ENCODE measurements around the gene GSC2.
A peak's percentile ranks its signal among the peaks of the same experiment; 100 is the strongest.

Gene GSC2

DNA sequence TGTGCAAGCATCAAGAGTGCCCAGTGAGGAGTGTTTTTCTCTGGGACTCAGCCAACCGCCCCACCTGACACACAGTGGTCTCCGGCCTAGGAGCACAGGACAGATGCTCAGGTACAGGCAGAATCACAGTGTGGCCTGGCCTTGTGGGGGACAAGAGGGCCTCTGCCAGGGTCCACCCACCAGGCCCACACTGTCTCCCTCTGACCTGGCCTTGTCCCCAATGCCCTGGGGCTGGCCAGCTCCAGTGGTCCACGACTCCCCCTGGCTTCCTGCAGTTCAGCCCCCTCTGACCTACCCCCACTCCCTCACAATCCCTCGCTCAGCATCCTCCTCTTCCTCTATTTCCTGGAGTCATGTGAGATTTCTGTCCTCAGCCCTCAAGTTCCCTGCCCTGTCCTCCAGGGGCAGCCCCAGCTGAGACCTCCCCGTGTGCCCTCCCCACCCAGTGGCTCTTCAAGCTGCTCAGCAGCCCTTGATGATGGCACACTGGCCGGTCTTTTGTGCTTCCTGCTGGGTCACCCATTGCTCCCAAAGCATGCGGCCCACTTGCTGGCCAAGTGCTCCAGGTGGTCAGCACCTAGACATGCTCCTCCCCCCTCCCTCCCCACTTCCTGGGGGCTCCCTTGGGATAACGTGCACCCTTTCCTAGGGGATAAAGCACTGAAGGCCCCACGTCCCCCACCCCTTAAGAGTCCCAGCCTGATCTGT lies 17.2 kb downstream of the GSC2 start:
- DNase-seq, result no peak

DNA sequence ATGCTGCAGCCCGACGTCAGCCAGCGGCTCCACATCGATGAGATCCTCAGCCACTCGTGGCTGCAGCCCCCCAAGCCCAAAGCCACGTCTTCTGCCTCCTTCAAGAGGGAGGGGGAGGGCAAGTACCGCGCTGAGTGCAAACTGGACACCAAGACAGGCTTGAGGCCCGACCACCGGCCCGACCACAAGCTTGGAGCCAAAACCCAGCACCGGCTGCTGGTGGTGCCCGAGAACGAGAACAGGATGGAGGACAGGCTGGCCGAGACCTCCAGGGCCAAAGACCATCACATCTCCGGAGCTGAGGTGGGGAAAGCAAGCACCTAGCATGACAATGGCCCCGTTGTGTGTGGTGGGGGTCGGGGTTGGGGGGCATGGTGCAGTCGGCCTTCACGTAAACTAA lies 17.9 kb downstream of the GSC2 start:
- DNase-seq, result no peak

DNA sequence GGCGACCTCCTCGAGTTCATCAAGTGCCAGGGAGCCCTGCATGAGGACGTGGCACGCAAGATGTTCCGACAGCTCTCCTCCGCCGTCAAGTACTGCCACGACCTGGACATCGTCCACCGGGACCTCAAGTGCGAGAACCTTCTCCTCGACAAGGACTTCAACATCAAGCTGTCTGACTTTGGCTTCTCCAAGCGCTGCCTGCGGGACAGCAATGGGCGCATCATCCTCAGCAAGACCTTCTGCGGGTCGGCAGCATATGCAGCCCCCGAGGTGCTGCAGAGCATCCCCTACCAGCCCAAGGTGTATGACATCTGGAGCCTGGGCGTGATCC lies 18.4 kb downstream of the GSC2 start:
- DNase-seq, result no peak

DNA sequence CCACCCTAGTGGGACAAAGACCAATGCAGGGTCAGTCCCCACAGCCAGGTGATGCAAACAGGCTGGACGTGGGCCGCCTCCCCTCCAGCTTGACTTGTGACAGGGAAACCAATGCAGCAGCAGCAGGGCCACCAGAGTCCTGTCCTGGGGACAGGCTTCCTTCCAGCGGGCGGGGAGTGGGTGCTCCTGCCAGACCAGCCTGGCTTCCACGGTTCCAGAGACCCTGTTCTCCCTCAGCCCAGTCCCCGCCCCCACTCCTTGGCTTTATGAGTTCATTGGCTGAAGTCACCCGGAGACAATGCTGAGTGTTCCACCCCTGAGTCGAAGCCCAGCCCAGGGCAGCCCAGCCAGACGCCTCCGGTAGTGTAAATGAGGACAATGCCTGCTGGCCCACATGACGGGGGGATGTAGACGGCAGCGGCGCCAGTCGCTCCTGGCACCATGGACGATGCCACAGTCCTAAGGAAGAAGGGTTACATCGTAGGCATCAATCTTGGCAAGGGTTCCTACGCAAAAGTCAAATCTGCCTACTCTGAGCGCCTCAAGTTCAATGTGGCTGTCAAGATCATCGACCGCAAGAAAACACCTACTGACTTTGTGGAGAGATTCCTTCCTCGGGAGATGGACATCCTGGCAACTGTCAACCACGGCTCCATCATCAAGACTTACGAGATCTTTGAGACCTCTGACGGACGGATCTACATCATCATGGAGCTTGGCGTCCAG lies 19.0 kb downstream of the GSC2 start, which contains the start of gene TSSK2:
Gene TSSK2, plus strand, starts transcription at position 350 of the 726 bp plus-strand sequence. Its CDS starts 92 bp downstream, at position 442.
- no peak for DNase-seq

DNA sequence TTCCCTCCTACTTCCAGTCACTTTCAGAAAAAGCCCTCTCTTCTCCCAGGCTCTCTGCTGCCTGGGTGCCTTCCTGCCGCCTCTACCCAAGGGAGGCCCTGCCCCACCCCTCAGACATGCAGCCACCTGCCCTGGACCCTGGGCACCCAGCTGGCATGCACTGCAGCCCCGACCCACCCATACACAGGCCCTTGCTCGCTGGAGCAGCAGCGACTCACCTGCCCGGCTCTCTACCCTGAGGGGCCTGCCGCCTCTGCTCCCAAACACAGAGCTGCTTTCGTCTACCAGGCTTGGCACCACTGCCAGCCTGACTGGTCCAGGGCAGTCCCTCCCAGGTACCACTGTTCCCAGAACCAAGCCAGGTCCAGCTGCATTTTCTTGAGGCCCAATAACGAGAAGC lies 20.2 kb downstream of the GSC2 start:
- no peak for DNase-seq

DNA sequence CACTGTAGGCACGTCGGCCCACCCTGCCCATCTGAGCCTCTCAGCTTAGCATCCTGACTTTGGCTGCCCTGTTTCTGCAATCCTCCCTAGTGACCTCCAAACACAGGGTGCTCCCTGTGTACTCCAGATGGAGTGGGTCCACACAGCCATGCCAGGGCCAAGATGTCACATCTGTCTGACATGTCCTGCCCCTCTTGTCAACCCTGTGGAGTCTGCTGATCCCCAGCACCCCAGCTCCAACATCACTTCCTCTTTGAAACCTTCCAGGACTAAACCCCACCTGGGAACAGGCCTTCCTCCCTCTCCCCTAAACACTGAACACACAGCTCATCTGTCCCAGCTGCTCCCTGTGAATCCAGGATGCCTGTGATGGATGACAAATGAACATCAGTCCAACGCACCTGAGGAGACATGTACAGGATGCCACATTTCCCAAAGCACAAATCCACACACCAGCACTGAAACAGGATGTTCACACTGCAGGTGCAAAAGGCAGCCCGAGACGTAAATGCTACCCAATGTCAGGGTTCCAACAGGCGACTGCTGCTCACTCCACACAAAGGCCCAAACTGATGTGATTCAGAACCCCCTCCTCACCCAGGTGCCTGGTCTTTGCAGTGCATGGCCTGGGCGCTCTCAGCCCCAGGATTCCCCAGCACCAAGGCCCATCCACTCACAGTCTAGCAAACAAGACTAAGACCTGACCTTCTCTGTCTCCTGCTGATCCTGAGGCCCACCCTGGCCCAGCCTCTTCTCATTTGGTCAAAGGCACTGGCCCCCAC lies 21.0 kb downstream of the GSC2 start:
- DNase-seq, result no peak

DNA sequence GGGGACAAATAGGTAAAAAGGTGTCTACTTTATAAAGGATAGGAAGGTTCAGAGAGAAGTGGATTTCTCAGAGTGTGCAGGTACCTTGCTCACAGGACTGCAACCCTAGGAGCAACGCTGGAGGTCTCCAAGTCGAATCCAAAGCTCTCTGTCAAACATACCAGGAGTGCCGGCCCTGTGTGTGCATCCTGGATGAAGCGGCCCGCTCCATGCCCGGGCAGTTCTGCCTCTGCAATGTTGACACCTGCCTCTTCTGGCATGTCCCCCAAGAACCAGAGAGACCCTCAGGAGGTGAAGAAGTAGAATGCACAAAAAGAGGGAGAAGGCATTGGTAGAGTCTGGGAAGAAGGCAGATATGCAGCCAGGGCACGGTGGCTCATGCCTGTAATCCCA lies 22.1 kb downstream of the GSC2 start:
- DNase-seq, result no peak

DNA sequence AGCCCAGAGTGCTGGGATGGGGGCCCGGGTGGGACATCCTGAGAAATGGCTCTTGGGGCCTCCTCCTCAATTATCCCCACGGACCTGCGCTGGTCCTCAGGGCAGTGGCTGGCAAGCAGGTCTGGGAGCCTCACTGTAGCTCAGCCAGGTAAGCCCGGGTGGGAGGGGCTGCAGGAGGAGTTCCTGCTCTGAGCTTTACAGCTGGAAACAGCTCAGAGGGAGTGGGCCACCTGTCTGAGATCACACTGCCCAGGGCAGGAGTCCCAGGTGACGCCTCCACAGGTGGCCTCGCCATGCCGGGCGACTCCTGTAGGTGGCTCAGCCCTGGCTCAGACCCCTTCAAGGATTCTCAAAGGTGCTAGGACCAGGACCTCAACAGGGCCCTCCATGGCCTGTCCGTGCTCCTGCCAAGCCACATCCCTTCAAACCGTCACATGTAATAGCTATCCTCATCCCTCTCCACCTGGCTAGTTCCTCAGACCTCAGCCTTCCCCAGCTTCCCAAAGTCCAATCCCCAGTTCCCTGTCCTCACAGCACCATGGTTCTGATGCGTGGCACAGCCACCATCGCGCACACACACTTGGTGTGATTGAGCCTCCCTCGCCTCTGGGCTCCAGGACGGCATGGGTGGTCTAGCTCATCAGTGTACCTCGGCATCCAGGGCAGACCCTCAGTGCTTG lies 22.6 kb downstream of the GSC2 start:
- no peak for DNase-seq

DNA sequence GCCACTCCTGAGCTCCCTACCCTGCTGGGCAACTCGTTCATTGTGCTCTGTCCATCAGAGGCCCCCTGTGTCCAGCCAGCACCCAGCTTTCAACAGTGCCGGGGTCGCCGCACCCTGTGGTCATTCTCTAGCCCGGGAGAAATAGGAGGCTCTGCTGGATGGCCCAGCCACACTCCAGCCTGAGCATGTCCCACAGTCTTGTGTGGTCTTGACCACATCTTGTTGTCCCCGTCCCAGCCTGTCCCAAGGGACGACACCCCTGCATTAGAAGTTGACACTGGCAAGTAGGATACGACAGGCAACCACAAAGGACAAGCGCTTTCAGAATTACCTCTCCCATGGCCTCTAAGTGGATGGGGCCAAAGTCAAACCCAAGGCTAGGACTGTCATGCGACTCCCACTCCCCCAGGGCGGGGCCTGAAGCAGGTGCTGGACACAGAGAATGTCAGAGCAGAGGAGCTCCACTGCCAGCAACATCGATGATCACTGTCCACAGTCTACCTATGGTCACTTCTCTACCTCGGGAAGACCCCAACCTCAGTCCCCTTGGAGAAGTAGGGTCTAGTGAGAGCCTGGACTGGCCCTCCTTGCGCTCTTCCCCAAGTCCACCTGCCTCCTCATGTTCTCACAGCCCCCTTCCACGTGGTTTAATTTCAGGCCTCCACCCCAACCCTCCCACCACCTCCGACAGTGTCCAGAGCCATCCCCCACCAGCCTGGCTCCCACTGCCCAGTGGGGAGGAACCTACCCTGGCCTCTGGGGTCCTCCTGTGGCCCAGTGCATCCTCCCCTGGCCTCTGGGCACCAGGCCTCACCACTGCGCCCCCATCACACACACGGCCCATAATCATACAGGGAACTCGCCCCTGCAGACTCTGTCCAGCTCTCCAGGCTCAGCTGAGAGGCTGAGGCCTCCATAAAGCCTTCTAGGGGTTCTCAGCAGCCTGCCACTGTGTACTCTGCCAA lies 23.5 kb downstream of the GSC2 start:
- no peak for DNase-seq

DNA sequence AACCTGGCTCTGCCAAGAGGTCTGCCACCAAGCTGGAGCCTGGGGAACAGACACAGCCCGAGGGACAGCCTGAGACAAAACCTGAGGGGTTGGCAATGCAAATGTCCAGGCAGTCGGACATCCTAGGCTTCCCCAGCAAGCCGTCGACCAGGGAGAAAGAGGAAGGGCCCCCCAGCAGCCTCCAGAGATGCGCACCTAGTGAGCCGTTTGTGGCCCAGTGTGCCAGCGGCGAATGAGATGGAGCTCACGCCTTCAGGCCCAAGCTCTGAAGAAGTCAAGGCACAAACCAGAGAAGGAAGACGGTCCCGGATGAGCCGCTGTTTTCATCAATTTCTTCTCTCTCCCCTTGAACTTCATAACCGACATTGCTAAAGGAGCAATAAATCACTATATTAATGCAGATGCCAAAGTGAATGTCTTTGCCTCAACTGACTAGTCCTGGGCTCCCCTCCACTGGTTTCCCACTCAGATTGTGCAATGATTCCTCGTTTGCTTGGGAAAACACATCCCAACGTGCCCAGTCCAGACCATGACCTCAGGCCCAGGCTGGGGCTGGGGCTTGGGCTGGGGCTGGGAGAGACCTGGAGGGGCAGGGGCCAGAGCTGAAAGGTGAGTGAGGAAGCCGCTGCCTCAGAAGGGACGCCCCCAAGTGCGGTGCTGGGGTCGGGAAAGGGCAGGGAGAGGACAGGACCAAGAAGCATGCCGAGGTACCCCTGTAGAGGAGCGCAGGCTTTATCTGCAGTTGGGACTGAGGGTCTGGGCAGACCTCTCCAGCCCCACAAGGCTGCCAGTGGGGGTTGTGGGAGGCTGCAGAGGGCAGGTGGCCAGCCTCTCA lies 24.4 kb downstream of the GSC2 start:
- DNase-seq, result no peak

DNA sequence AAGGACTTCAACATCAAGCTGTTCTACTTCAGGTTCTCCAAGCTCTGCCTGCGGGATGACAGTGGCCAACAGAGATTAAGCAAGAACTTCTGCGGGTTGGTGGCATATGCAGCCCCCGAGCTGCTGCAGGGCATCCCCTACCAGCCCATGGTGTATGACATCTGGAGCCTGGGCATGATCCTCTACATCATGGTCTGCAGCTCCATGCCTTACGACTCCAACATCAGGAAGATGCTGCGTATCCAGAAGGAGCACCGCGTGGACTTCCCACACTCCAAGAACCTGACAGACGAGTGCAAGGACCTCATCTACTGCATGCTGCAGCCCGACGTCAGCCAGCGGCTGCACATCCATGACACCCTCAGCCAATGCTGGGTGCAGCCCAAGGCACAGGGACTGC lies 25.1 kb downstream of the GSC2 start:
- no peak for DNase-seq

DNA sequence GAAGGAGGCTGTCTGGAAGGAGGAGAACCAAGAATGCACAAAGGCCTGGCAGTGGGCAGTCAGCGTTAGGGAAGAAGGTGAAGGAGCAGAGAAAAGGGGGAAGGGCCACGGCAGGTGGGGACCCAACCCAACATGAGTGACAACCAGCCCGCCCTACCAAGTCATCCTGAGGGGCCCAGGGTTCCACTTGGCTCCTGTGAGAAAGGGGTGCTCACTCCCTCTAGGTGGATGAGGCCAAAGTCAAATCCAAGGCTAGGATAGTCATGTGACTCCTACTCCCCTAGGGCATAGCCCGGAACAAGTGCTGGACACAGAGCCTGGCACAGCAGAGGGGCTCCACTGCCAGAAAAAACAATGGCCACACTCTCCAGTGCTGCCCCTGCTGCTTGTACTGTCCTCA lies 25.7 kb downstream of the GSC2 start:
- no peak for DNase-seq

DNA sequence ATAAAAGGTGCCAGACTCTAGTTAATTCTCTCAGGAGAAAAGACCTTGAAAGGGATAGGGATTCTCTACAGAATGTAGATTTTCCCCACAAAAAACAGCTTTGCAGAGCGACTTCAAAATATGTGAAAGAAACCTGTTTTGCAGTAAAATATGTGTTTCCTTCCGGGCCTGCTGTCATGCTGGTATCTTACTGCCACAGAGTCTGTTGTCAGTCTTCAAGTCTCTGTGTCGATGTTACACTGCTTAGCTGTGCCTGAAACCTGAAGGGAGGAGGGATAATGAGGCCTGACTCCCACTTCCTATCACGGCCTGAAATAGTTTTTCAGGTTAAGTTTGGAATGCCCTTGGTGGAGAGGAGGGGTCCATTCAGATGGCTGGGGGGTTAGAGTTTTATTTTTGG lies 26.2 kb downstream of the GSC2 start:
- DNase-seq, result no peak

DNA sequence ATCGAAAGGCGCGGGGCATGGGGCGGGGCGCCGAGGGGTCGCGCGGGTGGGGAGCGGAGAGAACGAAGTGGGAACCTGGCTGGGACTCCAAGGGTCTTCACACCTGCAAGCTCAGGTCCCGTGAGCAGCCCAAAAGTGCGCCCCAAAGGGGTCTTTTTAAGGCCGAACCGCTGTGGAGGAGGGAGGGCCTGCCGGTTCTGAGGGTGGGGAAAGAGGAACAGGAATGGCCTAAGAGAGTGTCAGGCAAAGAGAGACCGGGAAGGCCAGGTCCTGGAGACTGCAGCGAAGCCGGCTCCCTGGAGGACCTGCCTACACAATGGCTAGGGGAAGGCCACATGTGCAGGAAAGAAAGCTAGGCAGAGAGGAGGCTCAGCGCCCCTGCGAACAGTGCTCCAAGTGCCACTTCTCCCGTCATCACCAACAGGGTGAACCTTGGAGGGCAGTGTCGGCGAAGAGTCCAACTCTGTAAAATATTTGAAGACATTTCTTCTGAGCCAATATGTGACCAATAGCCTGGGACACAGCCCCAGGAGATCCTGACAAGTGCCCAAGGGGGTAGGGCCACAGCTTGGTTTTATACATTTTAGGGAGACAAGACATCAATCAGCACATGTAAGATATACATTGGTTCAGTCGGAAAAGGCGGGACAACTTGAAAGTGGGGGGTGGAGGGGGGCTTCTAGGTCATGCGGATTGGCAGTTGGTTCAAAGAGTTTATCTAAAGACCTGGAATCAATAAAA lies 27.2 kb downstream of the GSC2 start:
- peak; percentile 44 for DNase-seq

DNA sequence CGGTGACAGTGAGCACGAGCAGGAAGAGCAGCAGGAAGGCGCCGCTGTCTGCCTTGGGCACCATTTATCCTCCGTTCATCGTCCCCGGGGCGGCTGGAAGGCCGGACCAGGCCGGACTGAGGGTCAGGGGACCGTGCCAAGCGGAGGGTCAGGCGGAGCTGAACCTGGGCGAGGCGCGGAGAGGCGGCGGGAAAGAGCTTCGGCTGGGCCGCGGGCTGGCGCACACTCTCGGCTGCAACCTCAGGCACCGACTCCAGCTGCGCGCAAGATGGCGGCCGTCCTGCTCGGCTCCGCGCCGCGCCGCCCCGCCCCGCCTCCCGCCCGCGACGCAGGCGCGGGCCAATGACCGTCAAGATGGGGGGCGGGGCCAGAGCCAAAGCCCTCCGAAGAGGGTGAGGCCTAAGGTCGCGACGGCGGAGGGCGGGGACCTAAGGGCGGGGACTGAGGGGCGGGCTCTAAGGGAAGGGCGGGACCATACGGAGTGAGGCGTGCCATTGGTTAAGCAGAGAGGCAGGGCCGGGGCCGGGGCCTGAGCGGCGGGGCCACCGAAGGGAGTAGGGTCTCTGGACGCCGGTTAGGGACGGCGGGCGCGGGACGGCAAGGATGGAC lies 27.8 kb downstream of the GSC2 start, which contains the start of gene DGCR2:
Gene DGCR2, minus strand, starts transcription at position 270 of the 609 bp plus-strand sequence. Its CDS starts 206 bp downstream, at position 64.
- peak; percentile 99 for DNase-seq

DNA sequence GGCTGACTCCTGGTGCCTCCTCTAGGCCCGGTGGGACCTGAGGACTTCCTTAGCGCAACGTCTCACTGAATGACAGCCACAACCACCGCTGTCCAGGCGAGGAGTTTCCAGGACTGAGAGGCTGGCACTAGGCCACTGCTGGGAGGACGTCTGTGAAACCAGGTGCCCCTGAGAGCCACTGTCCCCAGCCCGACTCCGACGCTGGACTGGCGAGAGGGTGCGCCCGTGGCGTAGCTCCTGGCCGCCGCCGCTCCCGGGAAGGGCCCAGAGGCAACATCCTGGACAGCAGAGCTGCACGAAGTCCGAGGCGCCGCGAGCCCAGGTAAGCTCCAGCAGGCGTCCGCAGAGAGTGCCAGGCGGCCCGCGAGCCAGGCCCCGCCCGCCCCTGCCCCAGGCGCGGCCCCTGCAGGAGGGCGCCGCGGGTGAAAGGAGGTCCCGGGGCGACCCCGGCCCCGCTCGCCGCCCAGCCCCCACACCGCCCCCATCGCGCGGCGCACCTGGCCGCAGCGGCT lies 28.4 kb downstream of the GSC2 start:
- peak; percentile 65 for DNase-seq

DNA sequence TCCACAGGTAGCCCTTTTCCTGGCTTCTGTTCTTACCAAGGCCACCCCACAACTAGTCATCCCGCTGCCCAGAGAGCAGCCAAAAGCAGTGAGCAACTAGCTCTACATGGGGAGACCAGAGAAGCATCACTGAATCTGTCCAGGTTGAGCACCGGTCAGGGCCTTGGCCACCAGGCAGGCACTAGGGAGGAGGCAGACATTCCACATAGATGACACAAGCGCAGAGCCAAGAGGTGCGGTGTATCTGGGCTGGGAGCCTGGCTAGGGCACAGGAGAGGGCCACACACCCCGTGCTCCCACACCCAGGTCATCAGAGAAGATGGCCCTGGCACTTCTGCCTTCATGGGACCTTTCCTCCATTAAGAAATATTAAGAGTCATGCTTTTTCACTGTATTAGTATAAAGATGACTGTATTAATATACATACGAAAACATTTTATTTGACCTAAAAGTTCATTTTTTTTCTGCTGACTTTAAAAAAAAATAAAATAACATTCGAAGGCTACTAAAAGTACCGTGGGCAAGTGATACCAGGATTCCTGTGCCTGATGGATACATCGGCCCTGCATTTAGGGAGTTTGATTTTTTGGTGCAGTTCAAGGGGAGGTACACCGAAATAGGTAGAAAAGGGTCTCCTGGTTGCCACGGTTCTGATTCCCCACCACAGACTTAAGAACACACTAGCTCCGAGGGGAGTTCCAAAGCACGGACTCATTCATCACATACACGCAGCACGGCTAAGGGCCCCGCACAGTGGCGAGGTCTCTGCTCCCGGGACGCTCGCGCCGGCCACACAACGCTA lies 29.1 kb downstream of the GSC2 start:
- no peak for DNase-seq

DNA sequence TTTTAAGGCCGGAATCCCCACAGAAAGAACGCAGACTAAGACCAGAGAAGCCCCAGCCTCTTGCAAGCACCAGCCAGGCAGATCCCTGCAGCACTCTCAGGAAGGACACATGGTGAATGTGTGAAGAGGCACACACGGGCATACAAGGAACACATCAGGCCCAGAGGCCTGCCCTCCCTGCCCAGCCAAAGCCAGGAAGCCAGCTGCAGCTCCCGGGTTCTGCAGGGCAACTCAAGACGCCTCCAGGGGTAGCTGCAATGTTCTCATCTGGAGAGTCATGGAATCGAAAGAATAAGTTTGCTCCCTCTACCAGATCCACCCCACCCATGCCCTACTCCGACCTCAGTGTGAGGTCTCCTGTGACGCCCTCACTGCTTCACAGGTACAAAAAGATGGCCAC lies 30.1 kb downstream of the GSC2 start:
- no peak for DNase-seq
